ENCODE data around the gene TMEM187. TPM values are rescaled to one million over a fixed set of nuclear protein-coding genes. Genes with fewer than 3 reads are reported as not detected.

The TMEM187 gene
- total and polyA plus RNA-seq, 3 experiments from 2014 or later, result 3.3 to 17.2 (median 3.5) TPM

Other genes with a start within 250 kb of the TMEM187 start
- 100 to 1,000 TPM; 140 to 153 TPM for gene BCAP31, start 248.4 kb upstream of the TMEM187 start, total RNA-seq
- gene BCAP31, start 248.4 kb upstream of the TMEM187 start, polyA plus RNA-seq, result 333 TPM
- 1 to 10 TPM; 3.9 to 4.1 TPM for gene ABCD1, start 247.9 kb upstream of the TMEM187 start, total RNA-seq
- gene ABCD1, start 247.9 kb upstream of the TMEM187 start, polyA plus RNA-seq, result 3.4 TPM
- under 1 TPM; 0.51 to 0.57 TPM for gene PLXNB3, start 208.5 kb upstream of the TMEM187 start, total RNA-seq
- gene PLXNB3, start 208.5 kb upstream of the TMEM187 start, polyA plus RNA-seq, result not detected
- gene SRPK3, start 191.7 kb upstream of the TMEM187 start, total RNA-seq, result not detected
- gene SRPK3, start 191.7 kb upstream of the TMEM187 start, polyA plus RNA-seq, result not detected
- 10 to 100 TPM; 54.2 to 61.6 TPM for gene IDH3G, start 178.4 kb upstream of the TMEM187 start, total RNA-seq
- 109 TPM for gene IDH3G, start 178.4 kb upstream of the TMEM187 start, polyA plus RNA-seq
- 100 to 1,000 TPM; 158 to 166 TPM for gene SSR4, start 178.1 kb upstream of the TMEM187 start, total RNA-seq
- gene SSR4, start 178.1 kb upstream of the TMEM187 start, polyA plus RNA-seq, result 567 TPM
- gene PDZD4, start 142.2 kb upstream of the TMEM187 start, total RNA-seq, result 1 to 10 TPM; 1.3 to 2.3 TPM
- 2.1 TPM for gene PDZD4, start 142.2 kb upstream of the TMEM187 start, polyA plus RNA-seq
- under 1 TPM; 0.62 to 0.79 TPM for gene L1CAM, start 86.6 kb upstream of the TMEM187 start, total RNA-seq
- 0.38 TPM for gene L1CAM, start 86.6 kb upstream of the TMEM187 start, polyA plus RNA-seq
- not detected for gene AVPR2, start 68.1 kb upstream of the TMEM187 start, total RNA-seq
- not detected for gene AVPR2, start 68.1 kb upstream of the TMEM187 start, polyA plus RNA-seq
- gene ARHGAP4, start 46.5 kb upstream of the TMEM187 start, total RNA-seq, result 100 to 1,000 TPM; 124 to 133 TPM
- gene ARHGAP4, start 46.5 kb upstream of the TMEM187 start, polyA plus RNA-seq, result 116 TPM
- 100 to 1,000 TPM; 160 to 162 TPM for gene NAA10, start 37.7 kb upstream of the TMEM187 start, total RNA-seq
- 105 TPM for gene NAA10, start 37.7 kb upstream of the TMEM187 start, polyA plus RNA-seq
- 1 to 10 TPM; 3.5 to 4.6 TPM for gene RENBP, start 28.1 kb upstream of the TMEM187 start, total RNA-seq
- not detected for gene RENBP, start 28.1 kb upstream of the TMEM187 start, polyA plus RNA-seq
- 100 to 1,000 TPM; 152 to 156 TPM for gene HCFC1, start 936 bp upstream of the TMEM187 start, total RNA-seq
- 12.4 TPM for gene HCFC1, start 936 bp upstream of the TMEM187 start, polyA plus RNA-seq
- gene IRAK1, start 47.1 kb downstream of the TMEM187 start, total RNA-seq, result 100 to 1,000 TPM; 208 to 214 TPM
- gene IRAK1, start 47.1 kb downstream of the TMEM187 start, polyA plus RNA-seq, result 58.0 TPM
- gene MECP2, start 125.0 kb downstream of the TMEM187 start, total RNA-seq, result 100 to 1,000 TPM in 1 of 2 experiments, 10 to 100 TPM in 1; 49.5 to 120 TPM
- 24.3 TPM for gene MECP2, start 125.0 kb downstream of the TMEM187 start, polyA plus RNA-seq
- not detected for gene OPN1LW, start 171.5 kb downstream of the TMEM187 start, total RNA-seq
- not detected for gene OPN1LW, start 171.5 kb downstream of the TMEM187 start, polyA plus RNA-seq
- not detected for gene OPN1MW, start 209.8 kb downstream of the TMEM187 start, total RNA-seq
- not detected for gene OPN1MW, start 209.8 kb downstream of the TMEM187 start, polyA plus RNA-seq
- gene OPN1MW2, start 247.0 kb downstream of the TMEM187 start, total RNA-seq, result not detected
- gene OPN1MW2, start 247.0 kb downstream of the TMEM187 start, polyA plus RNA-seq, result not detected